Astrocyte (in vitro differentiated cells and primary cell): ENCODE data around the gene TPRKB.
"Not testable (repeated sequence)": the region's sequence is repeated elsewhere in the genome, so short reads cannot be mapped to it uniquely, and the experiment has no call there.

Experiments
- EZH2 ChIP-seq: IDR thresholded peaks from 2 replicates; pipeline ENCODE4 v1.6.1; 2012; ENCODE audit warnings: mild to moderate bottlenecking, low read length, inconsistent platforms; ENCODE audit not compliant: insufficient read depth
- TF ChIP-seq, protein P1 (sequence below): IDR thresholded peaks from 2 replicates; pipeline ENCODE4 v1.5.1; 2011; ENCODE audit warnings: low read depth, mild to moderate bottlenecking, inconsistent platforms, low read length, moderate library complexity; ENCODE audit not compliant: insufficient read depth

DNA sequence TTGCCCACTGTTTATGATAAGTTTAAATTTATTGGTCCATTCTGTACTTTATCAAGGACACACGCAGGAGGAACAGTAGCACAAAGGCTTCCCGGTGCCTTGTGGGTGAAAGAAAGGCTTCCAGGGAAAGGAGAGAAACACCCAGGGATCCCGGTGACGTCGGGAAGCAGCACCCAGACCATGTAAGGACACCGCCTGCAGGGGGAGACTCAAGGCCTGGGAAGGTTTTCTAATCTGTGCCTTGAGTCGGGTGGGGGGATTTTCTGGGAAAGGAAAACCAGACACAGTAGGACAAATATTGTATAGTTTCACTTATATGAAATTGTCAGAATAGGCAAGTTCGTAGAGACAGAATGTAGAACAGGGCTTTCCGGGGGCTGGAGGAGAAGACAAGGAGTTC lies 52.2 kb downstream of the TPRKB start:
- TF ChIP-seq, protein P1, sequence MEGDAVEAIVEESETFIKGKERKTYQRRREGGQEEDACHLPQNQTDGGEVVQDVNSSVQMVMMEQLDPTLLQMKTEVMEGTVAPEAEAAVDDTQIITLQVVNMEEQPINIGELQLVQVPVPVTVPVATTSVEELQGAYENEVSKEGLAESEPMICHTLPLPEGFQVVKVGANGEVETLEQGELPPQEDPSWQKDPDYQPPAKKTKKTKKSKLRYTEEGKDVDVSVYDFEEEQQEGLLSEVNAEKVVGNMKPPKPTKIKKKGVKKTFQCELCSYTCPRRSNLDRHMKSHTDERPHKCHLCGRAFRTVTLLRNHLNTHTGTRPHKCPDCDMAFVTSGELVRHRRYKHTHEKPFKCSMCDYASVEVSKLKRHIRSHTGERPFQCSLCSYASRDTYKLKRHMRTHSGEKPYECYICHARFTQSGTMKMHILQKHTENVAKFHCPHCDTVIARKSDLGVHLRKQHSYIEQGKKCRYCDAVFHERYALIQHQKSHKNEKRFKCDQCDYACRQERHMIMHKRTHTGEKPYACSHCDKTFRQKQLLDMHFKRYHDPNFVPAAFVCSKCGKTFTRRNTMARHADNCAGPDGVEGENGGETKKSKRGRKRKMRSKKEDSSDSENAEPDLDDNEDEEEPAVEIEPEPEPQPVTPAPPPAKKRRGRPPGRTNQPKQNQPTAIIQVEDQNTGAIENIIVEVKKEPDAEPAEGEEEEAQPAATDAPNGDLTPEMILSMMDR: not testable (repeated sequence)
- TF ChIP-seq EZH2: not testable (repeated sequence)
